Measurements from ENCODE around the gene NUPR1.
"Not testable (repeated sequence)": the region's sequence is repeated elsewhere in the genome, so short reads cannot be mapped to it uniquely, and the experiment has no call there.

NUPR1 gene

GRCh38 chr16:28528463-28528867, 10.3 kb downstream of the NUPR1 start:
- no peak overlapping the region for H3K4me3 ChIP-seq (ENCODE audit: low read depth, low read length)
- ChIA-PET CTCF (interaction anchor here (0.6 kb wide), 1 partner anchor 17 kb away, joined by 4 read pairs; no protein-coding TSS in a partner anchor), POLR2A (no interaction called here)
- no peak for TF ChIP-seq ZNF26 (tag by site-specific recombination; IDR thresholded peaks at IDR 0.05)
- TF ChIP-seq ZBTB21 (tag by site-specific recombination; IDR thresholded peaks at IDR 0.05) = no peak
- TF ChIP-seq SP7 (tag by site-specific recombination; IDR thresholded peaks at IDR 0.05) = no peak
- TF ChIP-seq ZNF350 (tag by site-specific recombination; IDR thresholded peaks at IDR 0.05) = no peak
- TF ChIP-seq ZNF266 (tag by site-specific recombination; IDR thresholded peaks at IDR 0.05; ENCODE audit: low read depth) = no peak
- TF ChIP-seq WT1 (tag by site-specific recombination; IDR thresholded peaks at IDR 0.05) = no peak
- H3K27ac ChIP-seq (ENCODE audit: extremely low read depth, low read depth, low read length) = no peak overlapping the region
- no peaks in the 10 kb centered on the region for H3K9me3 ChIP-seq (ENCODE audit: control insufficient read depth, insufficient read depth, low read depth, low read length)
- H3K36me3 ChIP-seq (ENCODE audit: control insufficient read depth in 2 of 2, insufficient read depth in 1 of 2, low read length in 2 of 2) = no peaks in the 10 kb centered on the region
- H3K4me1 ChIP-seq (ENCODE audit: control insufficient read depth, insufficient read depth, low read length) = no peaks in the 10 kb centered on the region

GRCh38 chr16:28527985-28528384, 10.8 kb downstream of the NUPR1 start:
- Histone ChIP-seq H3K27ac (ENCODE audit: extremely low read depth, low read depth, low read length) (no peak overlapping the region), H3K4me3 (ENCODE audit: low read depth, low read length) (no peak overlapping the region), H3K4me1 (ENCODE audit: control insufficient read depth, insufficient read depth, low read length) (no peaks in the 10 kb centered on the region), H3K36me3 (ENCODE audit: control insufficient read depth in 2 of 2, insufficient read depth in 1 of 2, low read length in 2 of 2) (no peaks in the 10 kb centered on the region), H3K9me3 (ENCODE audit: control insufficient read depth, insufficient read depth, low read depth, low read length) (no peaks in the 10 kb centered on the region)
- TF ChIP-seq ZBTB10 (tag by site-specific recombination; IDR thresholded peaks at IDR 0.05) = no peak
- TF ChIP-seq ZNF311 (tag by site-specific recombination; IDR thresholded peaks at IDR 0.05; ENCODE audit: borderline replicate concordance) = no peak
- TF ChIP-seq ZNF423 (tag by site-specific recombination; IDR thresholded peaks at IDR 0.05) = no peak
- TF ChIP-seq PRDM10 (tag by site-specific recombination; IDR thresholded peaks at IDR 0.05) = no peak
- TF ChIP-seq ZNF704 (tag by site-specific recombination; IDR thresholded peaks at IDR 0.05) = no peak
- TF ChIP-seq ZNF132 (tag by site-specific recombination; IDR thresholded peaks at IDR 0.05; ENCODE audit: borderline replicate concordance) = no peak
- POLR2A ChIA-PET = no interaction called here
- CTCF ChIA-PET = interaction anchor here (0.6 kb wide), 1 partner anchor 16 kb away, joined by 4 read pairs; no protein-coding TSS in a partner anchor

GRCh38 chr16:28527100-28527785, 11.5 kb downstream of the NUPR1 start:
- H3K27ac ChIP-seq (ENCODE audit: extremely low read depth, low read depth, low read length); H3K36me3 ChIP-seq (ENCODE audit: control insufficient read depth in 2 of 2, insufficient read depth in 1 of 2, low read length in 2 of 2); H3K4me1 ChIP-seq (ENCODE audit: control insufficient read depth, insufficient read depth, low read length); H3K9me3 ChIP-seq (ENCODE audit: control insufficient read depth, insufficient read depth, low read depth, low read length); POLR2A ChIA-PET; CTCF ChIA-PET; H3K4me3 ChIP-seq (ENCODE audit: low read depth, low read length): not testable (repeated sequence)

Data from HEK293 (cell line).